ENCODE measurements around the gene GIT1. TPM values are rescaled to one million over a fixed set of nuclear protein-coding genes. Genes with fewer than 3 reads are reported as not detected.

Gene GIT1
- polyA plus RNA-seq, 3 donors: 36.4 to 42.2 (median 40.1) TPM

GRCh38 chr17:29616300-29617048, 27.0 kb upstream of the GIT1 start:
- no peak for DNase-seq (ENCODE audit: low read depth in 3 of 3, low spot score in 2 of 3)

GRCh38 chr17:29615492-29616299, 26.2 kb upstream of the GIT1 start:
- no peak for DNase-seq (ENCODE audit: low read depth in 3 of 3, low spot score in 2 of 3)

GRCh38 chr17:29615048-29615385, 25.6 kb upstream of the GIT1 start:
- DNase-seq (ENCODE audit: low read depth in 3 of 3, low spot score in 2 of 3): no peak

GRCh38 chr17:29614349-29615047, 25.1 kb upstream of the GIT1 start:
- no peak for DNase-seq (ENCODE audit: low read depth in 3 of 3, low spot score in 2 of 3)

- DNase-seq (ENCODE audit: low read depth in 3 of 3, low spot score in 2 of 3): no peak
Observed at GRCh38 chr17:29613856-29614255, 24.4 kb upstream of the GIT1 start.

- peak in 2 of 3 donors; percentile 83 to 84 for DNase-seq (ENCODE audit: low read depth in 3 of 3, low spot score in 2 of 3)
Observed at GRCh38 chr17:29613352-29613837, 23.9 kb upstream of the GIT1 start.

GRCh38 chr17:29612404-29613280, 23.2 kb upstream of the GIT1 start:
- no peak for DNase-seq (ENCODE audit: low read depth in 3 of 3, low spot score in 2 of 3)

GRCh38 chr17:29612094-29612403, 22.6 kb upstream of the GIT1 start:
- no peak for DNase-seq (ENCODE audit: low read depth in 3 of 3, low spot score in 2 of 3)

- DNase-seq (ENCODE audit: low read depth in 3 of 3, low spot score in 2 of 3): no peak
Observed at GRCh38 chr17:29611351-29612093, 22.1 kb upstream of the GIT1 start.

- DNase-seq (ENCODE audit: low read depth in 3 of 3, low spot score in 2 of 3): no peak
Observed at GRCh38 chr17:29610395-29610794, 20.9 kb upstream of the GIT1 start.

- no peak for DNase-seq (ENCODE audit: low read depth in 3 of 3, low spot score in 2 of 3)
Observed at GRCh38 chr17:29608986-29609385, 19.5 kb upstream of the GIT1 start.

GRCh38 chr17:29607557-29608195, 18.2 kb upstream of the GIT1 start:
- no peak for DNase-seq (ENCODE audit: low read depth in 3 of 3, low spot score in 2 of 3)

- no peak for DNase-seq (ENCODE audit: low read depth in 3 of 3, low spot score in 2 of 3)
Observed at GRCh38 chr17:29603109-29603674, 13.7 kb upstream of the GIT1 start.

GRCh38 chr17:29597361-29598172, 8.1 kb upstream of the GIT1 start:
- no peak for DNase-seq (ENCODE audit: low read depth in 3 of 3, low spot score in 2 of 3)

GRCh38 chr17:29596811-29597210, 7.4 kb upstream of the GIT1 start:
- no peak for DNase-seq (ENCODE audit: low read depth in 3 of 3, low spot score in 2 of 3)

- no peak for DNase-seq (ENCODE audit: low read depth in 3 of 3, low spot score in 2 of 3)
Observed at GRCh38 chr17:29595943-29596774, 6.7 kb upstream of the GIT1 start.
